ENCODE results near the gene HOXC6. TPM values are rescaled to one million over a fixed set of nuclear protein-coding genes. Genes with fewer than 3 reads are reported as not detected.

The HOXC6 gene
- total RNA-seq = not detected in 2 replicates

DNA sequence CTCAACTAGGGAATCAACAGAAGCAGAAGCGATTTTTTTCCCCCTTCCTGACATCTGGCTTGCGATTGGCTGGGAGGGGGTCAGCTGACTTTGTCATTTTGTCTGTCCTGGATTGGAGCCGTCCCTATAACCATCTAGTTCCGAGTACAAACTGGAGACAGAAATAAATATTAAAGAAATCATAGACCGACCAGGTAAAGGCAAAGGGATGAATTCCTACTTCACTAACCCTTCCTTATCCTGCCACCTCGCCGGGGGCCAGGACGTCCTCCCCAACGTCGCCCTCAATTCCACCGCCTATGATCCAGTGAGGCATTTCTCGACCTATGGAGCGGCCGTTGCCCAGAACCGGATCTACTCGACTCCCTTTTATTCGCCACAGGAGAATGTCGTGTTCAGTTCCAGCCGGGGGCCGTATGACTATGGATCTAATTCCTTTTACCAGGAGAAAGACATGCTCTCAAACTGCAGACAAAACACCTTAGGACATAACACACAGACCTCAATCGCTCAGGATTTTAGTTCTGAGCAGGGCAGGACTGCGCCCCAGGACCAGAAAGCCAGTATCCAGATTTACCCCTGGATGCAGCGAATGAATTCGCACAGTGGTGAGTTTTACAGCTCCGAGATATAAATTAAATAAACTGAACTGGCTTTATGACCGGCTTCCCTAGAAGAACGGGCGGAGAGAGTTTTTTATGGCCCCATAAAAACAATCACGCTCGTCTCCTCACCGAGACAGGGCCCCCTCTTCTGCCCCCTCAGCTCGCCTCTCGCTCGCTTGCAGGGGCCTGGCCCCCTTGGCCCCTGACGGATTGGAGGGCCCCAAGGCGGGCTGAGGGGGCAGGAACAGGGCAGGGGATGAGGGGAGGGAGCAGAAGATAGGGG lies at the start of gene HOXC6:
Gene HOXC6, plus strand, starts transcription at position 127 of the 888 bp plus-strand sequence. Its CDS starts 82 bp downstream, at position 209.
- FAIRE-seq = no peak
- TF ChIP-seq, protein P1, sequence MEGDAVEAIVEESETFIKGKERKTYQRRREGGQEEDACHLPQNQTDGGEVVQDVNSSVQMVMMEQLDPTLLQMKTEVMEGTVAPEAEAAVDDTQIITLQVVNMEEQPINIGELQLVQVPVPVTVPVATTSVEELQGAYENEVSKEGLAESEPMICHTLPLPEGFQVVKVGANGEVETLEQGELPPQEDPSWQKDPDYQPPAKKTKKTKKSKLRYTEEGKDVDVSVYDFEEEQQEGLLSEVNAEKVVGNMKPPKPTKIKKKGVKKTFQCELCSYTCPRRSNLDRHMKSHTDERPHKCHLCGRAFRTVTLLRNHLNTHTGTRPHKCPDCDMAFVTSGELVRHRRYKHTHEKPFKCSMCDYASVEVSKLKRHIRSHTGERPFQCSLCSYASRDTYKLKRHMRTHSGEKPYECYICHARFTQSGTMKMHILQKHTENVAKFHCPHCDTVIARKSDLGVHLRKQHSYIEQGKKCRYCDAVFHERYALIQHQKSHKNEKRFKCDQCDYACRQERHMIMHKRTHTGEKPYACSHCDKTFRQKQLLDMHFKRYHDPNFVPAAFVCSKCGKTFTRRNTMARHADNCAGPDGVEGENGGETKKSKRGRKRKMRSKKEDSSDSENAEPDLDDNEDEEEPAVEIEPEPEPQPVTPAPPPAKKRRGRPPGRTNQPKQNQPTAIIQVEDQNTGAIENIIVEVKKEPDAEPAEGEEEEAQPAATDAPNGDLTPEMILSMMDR (IDR thresholded peaks at IDR 0.05; ENCODE audit: insufficient read depth, low read length, severe bottlenecking) = no peak
- no peak for DNase-seq (ENCODE audit: low read depth)
- no peak within 1 kb of the TSS for H3K4me3 ChIP-seq (ENCODE audit: low read depth, low read length)
- H3K27me3 ChIP-seq (ENCODE audit: control insufficient read depth, insufficient read depth, low read length) = peaks cover 80% of the 10 kb centered on the region
- H3K36me3 ChIP-seq (ENCODE audit: control insufficient read depth, insufficient read depth, low read length) = no peaks in the 10 kb centered on the region

DNA sequence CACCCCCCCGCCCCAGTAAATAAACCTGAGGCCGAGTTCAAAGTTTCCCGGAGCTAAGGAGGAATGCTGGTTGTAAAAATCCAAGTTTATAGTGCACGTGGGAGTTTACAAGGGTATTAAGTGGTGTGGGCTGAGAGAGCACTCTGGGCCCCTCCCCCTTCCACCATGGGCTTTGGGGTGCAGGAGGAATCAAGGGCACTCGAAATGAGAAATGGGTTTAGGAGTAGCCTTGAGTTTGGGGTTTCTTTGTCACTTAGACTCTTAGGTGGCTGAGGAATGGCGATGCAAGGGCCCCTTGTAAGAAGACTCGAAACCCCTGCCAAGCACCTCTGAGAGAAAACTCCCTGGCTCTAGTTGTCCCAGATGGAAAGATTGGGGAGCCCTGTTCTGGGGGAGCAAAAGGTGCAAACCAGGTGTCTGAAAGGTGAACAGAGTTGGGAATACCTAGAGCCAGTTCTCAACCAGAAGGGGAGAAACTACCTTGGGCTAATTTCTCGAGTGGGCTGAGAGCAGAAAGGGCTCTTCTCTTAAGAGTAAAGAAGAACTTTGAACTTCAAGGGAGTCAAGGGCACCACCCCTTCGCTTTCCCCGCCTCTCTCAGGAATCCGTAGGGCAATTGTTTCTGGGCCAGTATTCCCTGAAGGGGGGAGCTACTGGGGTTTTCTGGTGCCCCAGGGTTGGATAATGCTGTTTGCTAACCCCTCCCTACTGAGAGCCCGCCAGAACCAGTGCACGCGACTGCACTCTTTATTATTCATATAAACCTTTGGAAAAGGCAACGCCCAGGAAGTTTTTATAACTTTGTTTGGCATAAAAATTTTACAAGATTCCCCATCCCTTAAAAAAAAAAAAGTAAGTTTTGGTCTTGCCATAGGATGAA lies 49.5 kb upstream of the HOXC6 start:
- peaks cover 81% of the 10 kb centered on the region for H3K27me3 ChIP-seq (ENCODE audit: control insufficient read depth, insufficient read depth, low read length)

DNA sequence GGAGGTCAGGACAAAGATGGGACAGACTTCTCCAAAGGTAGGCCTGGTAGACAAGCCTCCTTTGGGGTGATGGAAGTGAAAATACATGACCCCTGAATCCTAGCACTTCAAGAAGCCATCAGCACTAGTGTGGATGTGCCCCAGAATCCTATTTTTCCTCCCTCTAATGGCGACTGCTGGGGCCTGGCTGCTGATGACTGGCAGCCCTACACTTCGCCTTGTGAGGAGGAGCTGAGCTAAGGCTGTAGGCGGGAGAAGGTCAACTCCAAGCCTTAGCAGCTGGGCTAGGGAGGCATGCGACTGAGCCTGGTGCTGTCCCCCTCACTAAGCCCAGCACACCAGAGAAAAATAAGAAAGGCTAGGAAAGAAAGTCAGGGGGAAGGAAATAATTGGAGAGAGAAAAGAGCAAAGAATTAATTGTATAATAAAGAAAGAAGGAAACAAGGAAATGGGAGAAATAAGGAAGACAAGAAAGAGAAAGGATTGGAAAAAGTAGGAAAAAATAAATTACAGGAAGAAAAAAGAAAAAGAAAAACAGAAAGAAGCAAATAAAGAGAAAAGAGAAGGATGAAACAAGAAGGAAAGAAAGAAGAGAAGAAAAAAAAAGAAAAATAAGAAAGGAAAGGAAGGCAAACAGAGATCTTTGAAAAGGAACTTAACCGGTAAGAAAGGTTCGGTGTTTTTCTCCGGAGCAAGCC lies 48.0 kb upstream of the HOXC6 start:
- H3K4me3 ChIP-seq (ENCODE audit: low read depth, low read length) = no peak overlapping the region
- FAIRE-seq = no peak
- H3K36me3 ChIP-seq (ENCODE audit: control insufficient read depth, insufficient read depth, low read length) = no peaks in the 10 kb centered on the region
- TF ChIP-seq, protein P1 (IDR thresholded peaks at IDR 0.05; ENCODE audit: insufficient read depth, low read length, severe bottlenecking) = no peak
- H3K27me3 ChIP-seq (ENCODE audit: control insufficient read depth, insufficient read depth, low read length) = peaks cover 84% of the 10 kb centered on the region
- no peak for DNase-seq (ENCODE audit: low read depth)

More for the DNA sequence above, 49.5 kb upstream of the HOXC6 start:
- TF ChIP-seq, protein P1 (IDR thresholded peaks at IDR 0.05; ENCODE audit: insufficient read depth, low read length, severe bottlenecking) = no peak
- no peak for FAIRE-seq
- no peak overlapping the region for H3K4me3 ChIP-seq (ENCODE audit: low read depth, low read length)
- DNase-seq (ENCODE audit: low read depth) = no peak
- no peaks in the 10 kb centered on the region for H3K36me3 ChIP-seq (ENCODE audit: control insufficient read depth, insufficient read depth, low read length)

DNA sequence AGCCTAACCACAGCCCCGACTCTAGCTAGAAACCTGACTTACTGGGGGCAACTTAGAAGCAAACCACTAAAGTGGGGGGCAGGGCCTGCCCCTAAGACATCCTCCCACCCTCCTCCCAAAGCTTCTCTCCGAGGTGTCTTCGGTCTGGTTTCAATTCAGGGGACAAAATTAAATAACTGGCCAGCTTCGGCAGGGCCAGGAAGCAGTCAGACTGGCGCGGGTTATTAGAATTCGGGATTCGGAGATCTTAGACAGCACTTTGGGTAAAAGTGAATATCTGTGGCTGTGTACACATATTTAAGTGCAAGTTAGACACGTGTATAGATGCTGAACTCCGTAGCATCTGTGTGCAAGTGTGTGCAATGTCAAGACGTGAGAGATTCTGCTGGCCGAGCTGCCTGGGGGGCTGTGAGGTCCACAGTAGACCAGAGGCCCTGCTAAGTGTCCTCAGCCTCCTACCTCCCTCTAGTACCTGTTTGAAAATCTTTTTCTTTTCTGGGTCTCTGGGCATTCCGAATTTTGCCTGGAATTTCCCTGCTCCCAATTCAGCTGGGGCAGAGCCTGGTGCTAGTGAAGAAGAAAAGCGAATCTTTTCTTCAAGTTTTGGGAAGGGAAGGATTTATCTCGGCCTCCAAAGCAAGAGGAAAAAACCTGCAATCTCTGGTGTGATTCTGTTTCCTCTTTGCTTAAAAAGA lies 47.3 kb upstream of the HOXC6 start:
- TF ChIP-seq, protein P1 (IDR thresholded peaks at IDR 0.05; ENCODE audit: insufficient read depth, low read length, severe bottlenecking) = no peak
- Histone ChIP-seq H3K27me3 (ENCODE audit: control insufficient read depth, insufficient read depth, low read length) (peaks cover 84% of the 10 kb centered on the region), H3K36me3 (ENCODE audit: control insufficient read depth, insufficient read depth, low read length) (no peaks in the 10 kb centered on the region), H3K4me3 (ENCODE audit: low read depth, low read length) (no peak overlapping the region)
- DNase-seq (ENCODE audit: low read depth) (no peak), FAIRE-seq (no peak)
